ENCODE results near the gene CLCN3.
"Not testable (repeated sequence)": the region's sequence is repeated elsewhere in the genome, so short reads cannot be mapped to it uniquely, and the experiment has no call there.

Gene CLCN3

GRCh38 chr4:169658975-169659715, 38.8 kb downstream of the CLCN3 start:
- peak; percentile 30 for DNase-seq

GRCh38 chr4:169659716-169660670, 39.6 kb downstream of the CLCN3 start:
- peak; percentile 83 for DNase-seq

- DNase-seq, result no peak
These were observed 40.6 kb downstream of the CLCN3 start for GRCh38 chr4:169660929-169661328.

- no peak for DNase-seq
These were observed 41.4 kb downstream of the CLCN3 start for GRCh38 chr4:169661761-169662160.

- DNase-seq, result no peak
These were observed 41.8 kb downstream of the CLCN3 start for GRCh38 chr4:169662206-169662605.

- no peak for DNase-seq
These were observed 43.0 kb downstream of the CLCN3 start for GRCh38 chr4:169663402-169663801.

- no peak for DNase-seq
These were observed 43.5 kb downstream of the CLCN3 start for GRCh38 chr4:169663831-169664230.

GRCh38 chr4:169664615-169665014, 44.2 kb downstream of the CLCN3 start:
- no peak for DNase-seq

GRCh38 chr4:169665046-169665737, 44.8 kb downstream of the CLCN3 start:
- DNase-seq, result no peak

- DNase-seq, result no peak
These were observed 47.8 kb downstream of the CLCN3 start for GRCh38 chr4:169668069-169668721.

GRCh38 chr4:169675825-169676224, 55.4 kb downstream of the CLCN3 start:
- no peak for DNase-seq

- DNase-seq, result no peak
These were observed 56.9 kb downstream of the CLCN3 start for GRCh38 chr4:169677150-169677748.

GRCh38 chr4:169678486-169678885, 58.1 kb downstream of the CLCN3 start:
- DNase-seq, result not testable (repeated sequence)

GRCh38 chr4:169678951-169679591, 58.7 kb downstream of the CLCN3 start:
- DNase-seq, result not testable (repeated sequence)

GRCh38 chr4:169682372-169683047, 62.1 kb downstream of the CLCN3 start:
- DNase-seq, result no peak

GRCh38 chr4:169689681-169690080, 69.3 kb downstream of the CLCN3 start:
- no peak for DNase-seq

- no peak for DNase-seq
These were observed 70.4 kb downstream of the CLCN3 start for GRCh38 chr4:169690787-169691186.

GRCh38 chr4:169698331-169698730, 78.0 kb downstream of the CLCN3 start:
- no peak for DNase-seq

- DNase-seq, result no peak
These were observed 87.7 kb downstream of the CLCN3 start for GRCh38 chr4:169707958-169708643.

GRCh38 chr4:169715826-169716225, 95.4 kb downstream of the CLCN3 start:
- no peak for DNase-seq

- DNase-seq, result no peak
These were observed 96.3 kb downstream of the CLCN3 start for GRCh38 chr4:169716677-169717076.

Measured in NCI-H510A treated with DMSO at 0.1 percent for 48 hours (cell line).